Measurements from ENCODE around the gene KIAA0753.

Gene KIAA0753

DNA sequence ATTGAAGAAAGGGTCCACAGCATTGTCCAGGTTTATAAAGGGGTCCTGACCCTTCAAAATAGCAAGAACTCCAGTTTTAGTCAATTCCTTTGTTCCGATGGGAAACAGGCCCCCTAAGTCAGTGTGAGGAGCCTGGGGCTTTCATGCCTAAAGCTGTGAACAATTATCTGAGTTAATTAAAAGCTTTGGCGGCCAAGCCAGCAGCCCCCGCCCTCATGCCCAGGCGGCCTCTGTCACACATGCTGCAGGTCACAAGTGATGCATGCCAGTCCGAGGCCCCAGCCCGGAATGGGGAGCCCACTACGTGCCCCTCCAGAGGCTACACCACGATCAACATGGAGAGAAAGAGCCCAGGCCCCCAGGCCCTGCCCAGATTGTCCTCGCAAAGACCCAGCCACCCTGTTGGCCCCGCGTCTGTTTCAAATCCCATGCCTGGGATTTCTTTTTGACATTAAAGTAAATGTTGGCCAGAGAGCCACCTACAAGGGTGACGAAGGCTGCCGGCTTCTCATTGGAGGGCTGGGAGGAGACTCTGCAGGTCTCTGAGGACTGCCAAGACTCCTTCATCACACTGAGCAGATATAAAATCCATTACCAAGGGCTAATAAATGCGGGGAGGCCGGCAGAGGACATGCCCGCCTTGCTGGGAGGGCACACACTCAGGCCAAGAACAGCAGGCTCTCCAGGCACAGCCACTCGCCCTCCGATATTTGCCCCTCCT lies 69.6 kb downstream of the KIAA0753 start:
- DNase-seq (ENCODE audit: low spot score) = no peak

- no peak for DNase-seq (ENCODE audit: low spot score)
Measured at GRCh38 chr17:6569370-6570285, 70.9 kb downstream of the KIAA0753 start.

DNA sequence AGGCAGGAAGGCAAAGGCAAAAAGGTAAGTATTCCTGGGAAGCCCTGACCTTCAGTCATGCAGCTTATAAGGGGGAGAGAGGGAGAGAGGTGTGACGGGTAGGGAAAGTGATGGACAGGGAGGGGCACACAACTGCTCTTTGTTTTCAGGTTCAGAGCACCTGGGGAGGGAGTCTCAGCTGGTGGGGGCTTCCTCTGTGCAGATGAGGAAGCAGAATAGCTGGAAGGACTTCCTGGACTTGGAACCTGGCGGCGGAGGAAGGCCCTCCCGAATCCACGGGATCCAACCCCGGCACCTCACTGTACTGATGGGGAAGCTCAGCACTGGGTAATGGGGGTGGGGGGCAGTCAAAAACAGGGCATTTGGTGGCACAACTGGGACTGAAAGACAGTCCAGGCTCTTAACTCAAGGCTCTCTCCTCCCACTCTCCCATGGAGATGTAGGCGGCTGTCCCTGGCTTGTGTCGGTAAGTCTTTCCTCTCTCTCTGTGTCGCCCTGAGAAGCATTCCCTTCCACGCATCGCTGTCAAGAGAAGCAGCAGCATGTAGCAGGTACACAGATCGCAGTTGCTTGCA lies 72.2 kb downstream of the KIAA0753 start:
- DNase-seq (ENCODE audit: low spot score) = no peak

DNA sequence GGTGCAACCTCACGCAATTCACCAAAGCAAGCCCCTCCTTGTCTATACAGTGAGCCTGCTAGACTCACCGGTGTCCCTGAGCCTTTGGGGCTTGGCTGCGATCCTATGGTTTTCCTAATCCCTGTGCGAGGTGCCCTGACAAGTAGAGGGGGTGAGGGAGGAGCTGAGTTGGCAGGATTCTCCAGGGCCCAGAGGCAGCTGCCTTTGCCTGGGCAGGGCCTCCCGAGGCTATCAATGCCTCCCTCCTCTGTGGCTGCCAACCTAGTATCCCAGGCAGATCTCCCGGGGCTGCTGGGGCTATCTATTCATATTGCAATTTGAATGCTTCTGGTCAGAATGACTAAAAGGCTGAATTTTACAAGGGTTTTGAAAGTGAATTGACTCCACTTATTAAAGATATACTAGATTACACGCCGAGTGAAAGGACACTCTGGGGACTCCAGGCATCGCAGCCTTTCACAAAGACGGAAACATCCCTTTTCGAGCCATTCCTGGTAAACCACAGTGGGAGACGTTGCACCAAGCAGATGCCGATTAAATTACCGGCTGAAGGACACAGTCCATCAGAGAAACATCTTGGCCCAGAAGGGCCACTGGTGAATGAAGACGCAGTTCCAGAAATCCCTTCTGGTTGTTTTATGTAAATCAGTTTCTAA lies 72.9 kb downstream of the KIAA0753 start:
- DNase-seq (ENCODE audit: low spot score) = no peak

DNA sequence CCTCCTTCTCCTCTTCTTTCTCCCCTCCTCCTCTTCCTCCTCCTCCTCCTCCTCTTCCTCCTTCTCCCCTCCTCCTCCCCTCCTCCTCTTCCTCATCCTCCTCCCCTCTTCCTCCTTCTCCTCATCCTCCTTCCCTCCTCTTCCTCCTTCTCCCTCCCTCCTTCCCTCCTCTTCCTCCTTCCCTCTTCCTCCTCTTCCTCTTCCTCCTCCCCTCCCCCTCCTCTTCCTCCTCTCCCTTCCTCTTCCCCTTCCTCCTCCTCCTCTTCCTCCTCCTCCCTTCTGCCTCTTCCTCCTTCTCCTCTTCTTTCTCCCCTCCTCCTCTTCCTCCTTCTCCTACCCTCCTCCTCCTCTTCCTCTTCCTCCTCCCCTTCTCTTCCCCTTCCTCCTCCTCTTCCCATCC lies 79.1 kb downstream of the KIAA0753 start:
- DNase-seq (ENCODE audit: low spot score) = no peak

GRCh38 chr17:6560496-6560895 lies 80.0 kb downstream of the KIAA0753 start:
- no peak for DNase-seq (ENCODE audit: low spot score)

DNA sequence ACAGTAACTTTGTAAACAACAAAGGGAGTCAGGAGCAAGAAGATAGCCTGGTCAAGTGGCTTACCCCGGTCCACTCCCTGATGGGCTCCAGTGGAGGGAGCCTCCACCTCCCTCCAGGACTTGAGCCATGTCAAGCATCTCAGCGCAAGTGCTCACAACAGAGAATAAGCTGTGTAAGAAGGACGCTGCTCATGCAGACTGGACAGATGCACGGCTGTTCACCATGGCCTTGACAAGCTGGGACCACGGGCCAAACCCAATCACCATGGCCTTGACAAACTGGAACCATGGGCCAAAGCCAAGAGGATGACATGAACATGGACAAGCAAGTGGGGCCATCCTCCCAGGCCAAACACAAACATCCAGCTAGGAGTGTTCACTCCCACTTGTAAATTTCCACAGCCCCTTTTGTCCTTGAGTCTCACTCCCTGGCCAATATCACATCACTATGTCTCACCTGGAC lies 80.7 kb downstream of the KIAA0753 start:
- no peak for DNase-seq (ENCODE audit: low spot score)

DNA sequence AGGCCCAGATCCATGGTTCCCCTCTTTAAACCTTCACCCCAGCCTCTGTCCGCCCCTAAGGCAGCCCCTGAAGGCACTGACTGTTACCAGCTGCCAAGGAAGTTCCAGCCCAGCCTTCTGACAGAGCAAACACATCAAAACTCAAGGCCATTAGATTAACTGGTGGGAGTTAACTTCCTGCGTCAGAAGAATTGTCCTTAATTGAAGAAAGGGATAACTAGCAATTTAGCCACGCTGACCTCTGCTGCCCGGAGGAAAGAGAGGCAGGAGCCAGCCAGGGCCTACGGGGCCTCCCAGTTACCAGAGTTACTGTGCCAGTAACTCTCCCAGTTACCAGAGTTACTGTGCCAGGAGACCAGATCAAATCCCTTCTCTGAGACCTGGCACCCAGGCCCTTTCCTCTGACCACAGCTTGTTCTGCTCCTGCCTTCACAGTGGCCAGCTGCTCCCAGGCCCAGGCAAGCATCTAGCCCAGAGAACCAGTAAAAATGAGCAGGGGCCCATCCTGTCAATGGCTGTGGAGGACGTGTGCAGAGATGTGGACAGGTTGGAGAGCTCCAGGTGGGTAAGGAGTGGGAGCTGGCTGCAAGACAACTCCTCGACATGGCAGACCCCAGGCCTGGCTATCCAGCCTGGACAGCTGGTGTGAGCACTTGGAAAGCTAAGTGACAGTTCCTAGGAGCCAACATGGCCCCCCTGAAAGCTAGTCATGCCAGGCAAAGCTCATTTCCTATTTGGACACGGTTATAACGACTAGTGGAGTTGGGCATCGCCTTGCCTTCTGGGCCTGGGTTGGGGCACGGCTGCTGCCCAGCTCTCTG lies 81.4 kb downstream of the KIAA0753 start:
- DNase-seq (ENCODE audit: low spot score) = no peak

- no peak for DNase-seq (ENCODE audit: low spot score)
Measured at GRCh38 chr17:6558276-6558675, 82.2 kb downstream of the KIAA0753 start.

GRCh38 chr17:6557040-6557438 lies 83.5 kb downstream of the KIAA0753 start:
- DNase-seq (ENCODE audit: low spot score) = no peak

- DNase-seq (ENCODE audit: low spot score) = no peak
Measured at GRCh38 chr17:6556121-6557039, 84.1 kb downstream of the KIAA0753 start, which contains the start of gene PITPNM3. Gene PITPNM3, minus strand, starts transcription at chr17:6556555. Its CDS starts 149 bp downstream, at chr17:6556406.

- DNase-seq (ENCODE audit: low spot score) = no peak
Measured at GRCh38 chr17:6555331-6556120, 85.0 kb downstream of the KIAA0753 start.

DNA sequence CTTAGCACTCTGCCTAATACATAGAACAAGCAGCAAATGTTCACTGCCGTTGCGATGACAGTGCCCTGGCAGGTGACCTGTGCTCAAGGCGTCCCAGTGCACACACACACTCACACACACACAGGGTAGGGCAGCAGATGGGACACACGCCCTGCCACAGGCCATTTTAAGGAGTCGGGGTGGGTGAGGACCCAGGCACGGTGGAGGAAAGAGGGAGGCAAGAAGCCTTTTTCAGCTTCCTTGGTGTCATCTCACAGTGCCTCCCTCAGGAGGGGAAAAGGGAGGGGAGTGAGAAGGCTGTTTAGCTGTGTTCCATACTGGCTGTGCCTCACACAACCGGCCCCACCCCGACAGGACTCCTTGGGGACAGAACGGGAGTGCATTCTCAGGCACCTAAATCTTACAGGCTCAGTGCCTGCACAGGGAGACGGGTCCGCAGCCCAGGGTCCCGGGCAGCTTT lies 85.6 kb downstream of the KIAA0753 start:
- DNase-seq (ENCODE audit: low spot score) = no peak

DNA sequence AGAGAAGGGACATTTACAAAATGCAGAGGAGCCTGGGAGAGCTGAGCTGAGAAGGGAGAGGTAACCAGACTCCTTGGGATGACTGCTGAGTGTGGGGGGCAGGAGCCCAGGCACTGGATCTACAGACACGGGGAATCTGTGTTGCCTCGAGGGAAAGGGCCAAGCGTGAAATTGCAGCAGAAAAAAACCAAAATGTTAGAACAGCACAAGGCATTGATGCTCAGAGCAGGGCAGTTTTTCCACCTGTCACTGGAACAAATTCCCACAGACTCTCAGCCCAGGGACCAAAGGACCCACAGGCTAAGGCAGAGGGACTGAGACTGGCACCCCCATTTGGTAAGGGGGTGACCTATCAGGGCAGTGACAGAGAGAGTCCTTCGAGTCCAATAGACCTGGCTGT lies 86.2 kb downstream of the KIAA0753 start:
- no peak for DNase-seq (ENCODE audit: low spot score)

- DNase-seq (ENCODE audit: low spot score) = no peak
Measured at GRCh38 chr17:6551869-6552531, 88.5 kb downstream of the KIAA0753 start.

DNA sequence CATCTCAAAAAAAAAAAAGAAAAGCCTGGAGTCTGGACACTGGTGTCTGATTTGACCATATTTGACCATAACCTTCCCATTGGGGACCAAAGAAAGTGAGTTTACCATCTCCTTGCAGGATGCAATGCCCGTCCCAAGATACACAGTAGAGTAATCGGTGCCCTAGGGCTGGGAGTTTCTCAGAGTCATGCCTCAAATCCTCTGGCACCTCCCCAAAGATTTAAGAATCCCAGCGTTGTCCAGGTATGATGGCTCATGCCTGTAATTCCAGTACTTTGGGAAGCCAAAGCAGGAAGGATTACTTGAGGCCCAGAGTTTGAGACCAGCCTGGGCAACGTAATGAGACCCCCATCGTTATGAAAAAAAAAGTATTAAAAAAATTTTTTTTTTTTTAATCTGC lies 89.2 kb downstream of the KIAA0753 start:
- no peak for DNase-seq (ENCODE audit: low spot score)

DNA sequence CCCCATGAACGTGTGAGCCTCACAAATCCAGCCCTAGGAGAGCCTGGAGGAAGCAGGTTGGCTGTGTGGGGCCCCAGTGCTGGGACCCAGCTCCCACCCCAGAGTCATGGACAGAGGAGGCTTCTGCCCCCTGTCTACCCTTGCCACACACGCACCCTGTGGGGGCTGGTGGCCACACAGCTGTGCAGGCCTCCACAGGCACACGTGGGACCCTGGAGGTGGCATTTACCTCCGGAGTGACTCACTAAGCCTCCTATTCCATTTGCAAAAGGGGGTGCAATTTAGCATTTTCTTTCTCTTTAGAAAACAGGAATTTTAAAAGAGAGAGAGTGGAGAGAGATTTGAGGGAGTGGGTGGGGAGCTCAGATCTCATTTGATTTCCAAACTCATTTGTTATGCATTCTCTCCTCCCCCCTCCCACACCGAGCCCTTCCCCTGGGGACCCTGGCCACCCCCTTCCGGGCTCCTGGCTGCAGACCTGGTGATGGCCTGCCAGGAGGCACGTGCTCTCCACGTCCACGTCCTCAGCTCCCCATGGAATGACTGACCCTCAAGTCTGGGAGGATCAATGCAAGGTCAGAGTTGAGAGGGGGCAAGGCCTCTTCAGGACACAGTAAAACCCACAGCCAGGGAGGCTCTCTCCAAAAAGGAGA lies 91.0 kb downstream of the KIAA0753 start:
- DNase-seq (ENCODE audit: low spot score) = no peak

All from SK-N-DZ (cell line).